ENCODE data around the gene TRIM29.

The TRIM29 gene

GRCh38 chr11:120182790-120183491 is 45.0 kb upstream of the TRIM29 start:
- Histone ChIP-seq H3K36me3 (ENCODE audit: control insufficient read depth in 1 of 2, insufficient read depth in 2 of 2, low read depth in 1 of 2, low read length in 2 of 2) (no peaks in the 10 kb centered on the region), H3K27me3 (ENCODE audit: control insufficient read depth in 1 of 2, insufficient read depth in 1 of 2, low read length in 2 of 2) (peaks cover 0 to 4% of the 10 kb centered on the region in 2 experiments), H3K4me1 (ENCODE audit: control insufficient read depth, insufficient read depth, low read depth, low read length) (peaks cover 33% of the 10 kb centered on the region), H3K14ac (ENCODE audit: low read length in 2 of 2) (no peak overlapping the region), H3K79me1 (replicated peaks; ENCODE audit: low read length, poor library complexity, severe bottlenecking) (no peaks in the 10 kb centered on the region), H4K8ac (ENCODE audit: low read length) (no peak overlapping the region), H4K91ac (ENCODE audit: low read length) (no peak overlapping the region), H2BK120ac (ENCODE audit: low read depth, low read length) (no peak overlapping the region), H3K9ac (ENCODE audit: low read length) (peak overlapping the region; percentile 66), H3K9me3 (ENCODE audit: control insufficient read depth, low read length) (no peaks in the 10 kb centered on the region), H3K4me3 (ENCODE audit: insufficient read depth in 1 of 2, low read depth in 1 of 2, low read length in 2 of 2) (no peak overlapping the region), H3K4me2 (ENCODE audit: low read length, poor library complexity, severe bottlenecking) (no peak overlapping the region), H2BK12ac (ENCODE audit: low read length in 2 of 2) (no peak overlapping the region), H2BK15ac (ENCODE audit: low read depth, poor library complexity, severe bottlenecking) (no peak overlapping the region), H2BK5ac (ENCODE audit: low read depth, low read length, poor library complexity, severe bottlenecking) (no peak overlapping the region), H3K4ac (ENCODE audit: low read depth in 1 of 2, low read length in 2 of 2) (no peak overlapping the region), H2AFZ (ENCODE audit: low read depth, low read length) (no peak overlapping the region), H3K23ac (ENCODE audit: low read length in 2 of 2) (no peak overlapping the region), H2AK5ac (ENCODE audit: low read length, severe bottlenecking) (no peak overlapping the region), H3K27ac (ENCODE audit: low read length, poor library complexity, severe bottlenecking) (no peak overlapping the region), H3K18ac (ENCODE audit: low read depth in 1 of 2, low read length in 2 of 2) (no peak overlapping the region)
- no peak for DNase-seq
- 59% methylated on average over 5 of the region's 5 CpGs for WGBS

DNA sequence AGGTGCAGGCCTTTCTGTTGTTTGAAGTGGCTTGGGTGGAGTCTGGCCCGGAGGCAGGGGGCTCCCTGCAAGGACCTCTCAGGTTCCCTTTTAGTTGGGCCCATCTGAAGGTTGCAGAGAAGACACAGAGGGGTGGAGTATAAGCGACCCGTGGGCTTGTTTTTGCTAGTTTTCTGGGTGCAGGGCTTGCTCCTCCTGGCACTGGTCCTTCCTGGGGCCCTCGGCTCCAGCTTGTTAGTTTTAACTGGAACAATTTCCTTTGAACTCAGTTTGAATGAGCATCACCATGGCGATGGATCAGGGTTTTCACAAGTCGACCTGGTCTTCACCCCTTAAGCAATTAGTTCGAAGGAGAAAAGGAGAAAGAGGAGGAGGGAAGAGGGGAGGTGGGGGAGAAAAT is 44.5 kb upstream of the TRIM29 start:
- Histone ChIP-seq H3K23ac (ENCODE audit: low read length in 2 of 2) (no peak overlapping the region), H3K4ac (ENCODE audit: low read depth in 1 of 2, low read length in 2 of 2) (no peak overlapping the region), H3K14ac (ENCODE audit: low read length in 2 of 2) (no peak overlapping the region), H3K18ac (ENCODE audit: low read depth in 1 of 2, low read length in 2 of 2) (no peak overlapping the region), H3K4me3 (ENCODE audit: insufficient read depth in 1 of 2, low read depth in 1 of 2, low read length in 2 of 2) (no peak overlapping the region), H2AK5ac (ENCODE audit: low read length, severe bottlenecking) (no peak overlapping the region), H3K4me1 (ENCODE audit: control insufficient read depth, insufficient read depth, low read depth, low read length) (peaks cover 31% of the 10 kb centered on the region), H2AFZ (ENCODE audit: low read depth, low read length) (no peak overlapping the region), H2BK5ac (ENCODE audit: low read depth, low read length, poor library complexity, severe bottlenecking) (no peak overlapping the region), H3K9ac (ENCODE audit: low read length) (no peak overlapping the region), H3K9me3 (ENCODE audit: control insufficient read depth, low read length) (no peaks in the 10 kb centered on the region), H3K27ac (ENCODE audit: low read length, poor library complexity, severe bottlenecking) (no peak overlapping the region), H3K79me1 (replicated peaks; ENCODE audit: low read length, poor library complexity, severe bottlenecking) (no peaks in the 10 kb centered on the region), H2BK120ac (ENCODE audit: low read depth, low read length) (no peak overlapping the region), H3K4me2 (ENCODE audit: low read length, poor library complexity, severe bottlenecking) (no peak overlapping the region), H2BK12ac (ENCODE audit: low read length in 2 of 2) (no peak overlapping the region), H3K27me3 (ENCODE audit: control insufficient read depth in 1 of 2, insufficient read depth in 1 of 2, low read length in 2 of 2) (peaks cover 0 to 8% of the 10 kb centered on the region in 2 experiments), H2BK15ac (ENCODE audit: low read depth, poor library complexity, severe bottlenecking) (peak overlapping the region; percentile 77), H3K36me3 (ENCODE audit: control insufficient read depth in 1 of 2, insufficient read depth in 2 of 2, low read depth in 1 of 2, low read length in 2 of 2) (no peaks in the 10 kb centered on the region), H4K91ac (ENCODE audit: low read length) (no peak overlapping the region), H4K8ac (ENCODE audit: low read length) (no peak overlapping the region)
- 67% methylated on average over 7 of the region's 7 CpGs for WGBS
- DNase-seq, result no peak

- H3K27ac ChIP-seq (ENCODE audit: low read length, poor library complexity, severe bottlenecking), result no peak overlapping the region
- no peak overlapping the region for H2BK15ac ChIP-seq (ENCODE audit: low read depth, poor library complexity, severe bottlenecking)
- peak overlapping the region in 1 of 2 experiments; percentile 29 for H2BK12ac ChIP-seq (ENCODE audit: low read length in 2 of 2)
- peaks cover 22% of the 10 kb centered on the region for H3K4me1 ChIP-seq (ENCODE audit: control insufficient read depth, insufficient read depth, low read depth, low read length)
- H3K23ac ChIP-seq (ENCODE audit: low read length in 2 of 2), result no peak overlapping the region
- H4K91ac ChIP-seq (ENCODE audit: low read length), result no peak overlapping the region
- no peak overlapping the region for H2AK5ac ChIP-seq (ENCODE audit: low read length, severe bottlenecking)
- no peak overlapping the region for H3K4me2 ChIP-seq (ENCODE audit: low read length, poor library complexity, severe bottlenecking)
- no peak overlapping the region for H2AFZ ChIP-seq (ENCODE audit: low read depth, low read length)
- no peaks in the 10 kb centered on the region for H3K9me3 ChIP-seq (ENCODE audit: control insufficient read depth, low read length)
- H3K27me3 ChIP-seq (ENCODE audit: control insufficient read depth in 1 of 2, insufficient read depth in 1 of 2, low read length in 2 of 2), result peaks cover 0 to 17% of the 10 kb centered on the region in 2 experiments
- no peak overlapping the region for H2BK120ac ChIP-seq (ENCODE audit: low read depth, low read length)
- 90% methylated on average over 9 of the region's 10 CpGs for WGBS
- H4K8ac ChIP-seq (ENCODE audit: low read length), result no peak overlapping the region
- no peaks in the 10 kb centered on the region for H3K36me3 ChIP-seq (ENCODE audit: control insufficient read depth in 1 of 2, insufficient read depth in 2 of 2, low read depth in 1 of 2, low read length in 2 of 2)
- peak overlapping the region; percentile 83 for H3K9ac ChIP-seq (ENCODE audit: low read length)
- H3K79me1 ChIP-seq (replicated peaks; ENCODE audit: low read length, poor library complexity, severe bottlenecking), result no peaks in the 10 kb centered on the region
- no peak overlapping the region for H3K4ac ChIP-seq (ENCODE audit: low read depth in 1 of 2, low read length in 2 of 2)
- H3K18ac ChIP-seq (ENCODE audit: low read depth in 1 of 2, low read length in 2 of 2), result no peak overlapping the region
- H3K14ac ChIP-seq (ENCODE audit: low read length in 2 of 2), result no peak overlapping the region
- H3K4me3 ChIP-seq (ENCODE audit: insufficient read depth in 1 of 2, low read depth in 1 of 2, low read length in 2 of 2), result no peak overlapping the region
- DNase-seq, result no peak
- H2BK5ac ChIP-seq (ENCODE audit: low read depth, low read length, poor library complexity, severe bottlenecking), result no peak overlapping the region
These were observed 43.6 kb upstream of the TRIM29 start for GRCh38 chr11:120181376-120181975.

DNA sequence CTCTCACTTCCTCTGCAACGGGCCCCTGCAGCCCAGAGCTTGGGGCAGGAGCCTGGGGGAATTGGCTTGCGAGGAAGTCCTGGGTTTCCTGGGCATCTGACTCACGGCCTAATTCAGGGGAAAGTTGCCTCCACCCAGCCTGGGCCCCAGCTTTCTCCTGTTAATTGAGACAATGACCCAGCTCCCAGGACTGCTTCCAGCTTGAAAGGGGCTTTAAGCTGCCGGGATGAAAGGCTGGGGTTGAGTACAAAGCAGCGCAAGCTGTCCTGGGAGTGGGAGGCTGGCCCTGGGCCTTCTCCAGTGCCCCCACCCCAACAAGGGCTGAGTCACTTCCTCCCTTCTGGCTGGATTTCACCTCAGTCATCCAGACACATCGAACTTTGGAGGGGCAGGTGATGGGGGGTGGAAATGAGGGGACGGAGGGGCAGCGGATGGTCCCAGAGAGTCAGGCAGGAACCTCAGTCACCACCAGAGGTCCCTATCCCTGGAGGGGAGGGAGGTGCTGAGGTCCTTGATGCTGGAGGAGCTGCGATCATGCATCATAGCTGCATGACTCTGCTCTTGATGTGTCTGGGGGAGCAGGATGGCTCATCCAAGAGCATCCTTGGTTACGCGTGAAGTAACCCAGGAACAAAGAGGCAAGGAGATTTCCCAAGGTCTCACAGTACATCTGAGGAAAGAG is 42.8 kb upstream of the TRIM29 start:
- H3K79me1 ChIP-seq (replicated peaks; ENCODE audit: low read length, poor library complexity, severe bottlenecking), result no peaks in the 10 kb centered on the region

More for the DNA sequence above, 42.8 kb upstream of the TRIM29 start:
- peak overlapping the region; percentile 19 for H4K8ac ChIP-seq (ENCODE audit: low read length)
- H2AFZ ChIP-seq (ENCODE audit: low read depth, low read length), result peak overlapping the region; percentile 57
- H2BK15ac ChIP-seq (ENCODE audit: low read depth, poor library complexity, severe bottlenecking), result peak overlapping the region; percentile 6
- no peaks in the 10 kb centered on the region for H3K36me3 ChIP-seq (ENCODE audit: control insufficient read depth in 1 of 2, insufficient read depth in 2 of 2, low read depth in 1 of 2, low read length in 2 of 2)
- H3K4me3 ChIP-seq (ENCODE audit: insufficient read depth in 1 of 2, low read depth in 1 of 2, low read length in 2 of 2), result peak overlapping the region in 1 of 2 experiments; percentile 48
- peaks cover 18% of the 10 kb centered on the region for H3K4me1 ChIP-seq (ENCODE audit: control insufficient read depth, insufficient read depth, low read depth, low read length)
- 54% methylated on average over 10 of the region's 11 CpGs for WGBS
- no peaks in the 10 kb centered on the region for H3K9me3 ChIP-seq (ENCODE audit: control insufficient read depth, low read length)
- no peak overlapping the region for H3K4me2 ChIP-seq (ENCODE audit: low read length, poor library complexity, severe bottlenecking)
- peak overlapping the region; percentile 83 for H3K9ac ChIP-seq (ENCODE audit: low read length)
- peaks cover 0 to 23% of the 10 kb centered on the region in 2 experiments for H3K27me3 ChIP-seq (ENCODE audit: control insufficient read depth in 1 of 2, insufficient read depth in 1 of 2, low read length in 2 of 2)
- H3K23ac ChIP-seq (ENCODE audit: low read length in 2 of 2), result no peak overlapping the region
- peak overlapping the region; percentile 2 to 32 for H2BK12ac ChIP-seq (ENCODE audit: low read length in 2 of 2)
- H2AK5ac ChIP-seq (ENCODE audit: low read length, severe bottlenecking), result peak overlapping the region; percentile 49
- H4K91ac ChIP-seq (ENCODE audit: low read length), result peak overlapping the region; percentile 63
- H3K4ac ChIP-seq (ENCODE audit: low read depth in 1 of 2, low read length in 2 of 2), result peak overlapping the region; percentile 11 to 41
- H2BK120ac ChIP-seq (ENCODE audit: low read depth, low read length), result no peak overlapping the region
- peak overlapping the region in 1 of 2 experiments; percentile 28 for H3K18ac ChIP-seq (ENCODE audit: low read depth in 1 of 2, low read length in 2 of 2)
- peak; percentile 56 for DNase-seq
- H3K14ac ChIP-seq (ENCODE audit: low read length in 2 of 2), result no peak overlapping the region
- no peak overlapping the region for H3K27ac ChIP-seq (ENCODE audit: low read length, poor library complexity, severe bottlenecking)
- no peak overlapping the region for H2BK5ac ChIP-seq (ENCODE audit: low read depth, low read length, poor library complexity, severe bottlenecking)
